Neural cell (in vitro differentiated cells): Measurements from ENCODE around the gene UNKL.

Source experiments
- EZH2 ChIP-seq: fragments of 200-600, 300-800 bp; shearing (Covaris generic), sonication (generic); IDR thresholded peaks from 2 replicates; pipeline ENCODE4 v1.6.1; 2014; ENCODE audit warnings: antibody characterized with exemption, low read length, borderline replicate concordance, mild to moderate bottlenecking; ENCODE audit not compliant: insufficient read depth, poor library complexity, severe bottlenecking
- MXI1 ChIP-seq: fragments of 450-650 bp; conservative IDR thresholded peaks from 2 replicates; pipeline ENCODE4 v1.6.1; 2014; ENCODE audit warnings: antibody characterized with exemption, mild to moderate bottlenecking; ENCODE audit not compliant: poor library complexity, severe bottlenecking
- POLR2AphosphoS5 ChIP-seq: IDR thresholded peaks from 2 replicates; pipeline ENCODE4 v1.6.1; 2012
- RAD21 ChIP-seq: fragments of 450-650 bp; conservative IDR thresholded peaks from 2 replicates; pipeline ENCODE4 v1.6.1; 2014; ENCODE audit warnings: antibody characterized with exemption, mild to moderate bottlenecking, moderate library complexity
- TAF1 ChIP-seq: IDR thresholded peaks from 2 replicates; pipeline ENCODE4 v1.6.1; 2012; ENCODE audit warnings: low read depth
- TF ChIP-seq, protein P1 (sequence below): fragments of 450-650 bp; IDR thresholded peaks from 2 replicates; pipeline ENCODE4 v1.5.1; 2014; ENCODE audit warnings: antibody characterized with exemption, mild to moderate bottlenecking, moderate library complexity; ENCODE audit not compliant: poor library complexity, severe bottlenecking
- TF ChIP-seq, protein P2 (sequence below): IDR thresholded peaks from 2 replicates; pipeline ENCODE4 v1.6.1; 2012; ENCODE audit warnings: borderline replicate concordance

DNA sequence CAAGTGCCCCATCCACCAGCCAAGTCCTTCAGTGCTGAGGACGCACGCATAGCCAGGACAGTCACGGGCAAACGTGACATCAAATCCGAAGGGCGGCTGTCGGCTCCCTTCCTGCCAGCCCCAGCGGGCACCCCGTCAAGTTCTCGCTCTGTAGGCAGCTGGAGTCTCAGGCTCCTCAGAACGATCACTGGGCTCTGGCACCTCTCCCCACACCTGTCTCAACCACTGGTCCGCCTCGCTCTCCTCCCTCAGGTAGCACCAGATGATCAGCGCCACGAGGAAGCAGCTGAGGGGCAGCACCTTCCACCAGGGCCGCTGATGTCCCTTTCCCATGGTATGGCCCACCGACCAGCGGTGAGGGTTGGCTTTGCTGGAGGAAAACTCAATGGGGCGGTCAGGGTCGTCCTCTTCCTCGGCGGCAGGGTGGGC is 5.6 kb upstream of the UNKL start:
- TF ChIP-seq, protein P1, sequence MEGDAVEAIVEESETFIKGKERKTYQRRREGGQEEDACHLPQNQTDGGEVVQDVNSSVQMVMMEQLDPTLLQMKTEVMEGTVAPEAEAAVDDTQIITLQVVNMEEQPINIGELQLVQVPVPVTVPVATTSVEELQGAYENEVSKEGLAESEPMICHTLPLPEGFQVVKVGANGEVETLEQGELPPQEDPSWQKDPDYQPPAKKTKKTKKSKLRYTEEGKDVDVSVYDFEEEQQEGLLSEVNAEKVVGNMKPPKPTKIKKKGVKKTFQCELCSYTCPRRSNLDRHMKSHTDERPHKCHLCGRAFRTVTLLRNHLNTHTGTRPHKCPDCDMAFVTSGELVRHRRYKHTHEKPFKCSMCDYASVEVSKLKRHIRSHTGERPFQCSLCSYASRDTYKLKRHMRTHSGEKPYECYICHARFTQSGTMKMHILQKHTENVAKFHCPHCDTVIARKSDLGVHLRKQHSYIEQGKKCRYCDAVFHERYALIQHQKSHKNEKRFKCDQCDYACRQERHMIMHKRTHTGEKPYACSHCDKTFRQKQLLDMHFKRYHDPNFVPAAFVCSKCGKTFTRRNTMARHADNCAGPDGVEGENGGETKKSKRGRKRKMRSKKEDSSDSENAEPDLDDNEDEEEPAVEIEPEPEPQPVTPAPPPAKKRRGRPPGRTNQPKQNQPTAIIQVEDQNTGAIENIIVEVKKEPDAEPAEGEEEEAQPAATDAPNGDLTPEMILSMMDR, result no peak
- TF ChIP-seq POLR2AphosphoS5 (no peak), MXI1 (no peak), EZH2 (no peak), RAD21 (no peak), TAF1 (no peak)
- TF ChIP-seq, protein P2, sequence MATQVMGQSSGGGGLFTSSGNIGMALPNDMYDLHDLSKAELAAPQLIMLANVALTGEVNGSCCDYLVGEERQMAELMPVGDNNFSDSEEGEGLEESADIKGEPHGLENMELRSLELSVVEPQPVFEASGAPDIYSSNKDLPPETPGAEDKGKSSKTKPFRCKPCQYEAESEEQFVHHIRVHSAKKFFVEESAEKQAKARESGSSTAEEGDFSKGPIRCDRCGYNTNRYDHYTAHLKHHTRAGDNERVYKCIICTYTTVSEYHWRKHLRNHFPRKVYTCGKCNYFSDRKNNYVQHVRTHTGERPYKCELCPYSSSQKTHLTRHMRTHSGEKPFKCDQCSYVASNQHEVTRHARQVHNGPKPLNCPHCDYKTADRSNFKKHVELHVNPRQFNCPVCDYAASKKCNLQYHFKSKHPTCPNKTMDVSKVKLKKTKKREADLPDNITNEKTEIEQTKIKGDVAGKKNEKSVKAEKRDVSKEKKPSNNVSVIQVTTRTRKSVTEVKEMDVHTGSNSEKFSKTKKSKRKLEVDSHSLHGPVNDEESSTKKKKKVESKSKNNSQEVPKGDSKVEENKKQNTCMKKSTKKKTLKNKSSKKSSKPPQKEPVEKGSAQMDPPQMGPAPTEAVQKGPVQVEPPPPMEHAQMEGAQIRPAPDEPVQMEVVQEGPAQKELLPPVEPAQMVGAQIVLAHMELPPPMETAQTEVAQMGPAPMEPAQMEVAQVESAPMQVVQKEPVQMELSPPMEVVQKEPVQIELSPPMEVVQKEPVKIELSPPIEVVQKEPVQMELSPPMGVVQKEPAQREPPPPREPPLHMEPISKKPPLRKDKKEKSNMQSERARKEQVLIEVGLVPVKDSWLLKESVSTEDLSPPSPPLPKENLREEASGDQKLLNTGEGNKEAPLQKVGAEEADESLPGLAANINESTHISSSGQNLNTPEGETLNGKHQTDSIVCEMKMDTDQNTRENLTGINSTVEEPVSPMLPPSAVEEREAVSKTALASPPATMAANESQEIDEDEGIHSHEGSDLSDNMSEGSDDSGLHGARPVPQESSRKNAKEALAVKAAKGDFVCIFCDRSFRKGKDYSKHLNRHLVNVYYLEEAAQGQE, result no peak
